Measurements from ENCODE around the gene PPA1. TPM values are rescaled to one million over a fixed set of nuclear protein-coding genes. Genes with fewer than 3 reads are reported as not detected.
"Not testable (repeated sequence)": the region's sequence is repeated elsewhere in the genome, so short reads cannot be mapped to it uniquely, and the experiment has no call there.

PPA1 gene
- total RNA-seq, 8 experiments from 2014 or later, result 113 to 213 (median 168) TPM

- ATAC-seq (replicated peaks in 6 of 8), result no peak
- no peaks in the 10 kb centered on the region for H3K4me1 ChIP-seq (replicated peaks in 1 of 2)
- WGBS, 10 experiments, result 60 to 100% (median 100%) methylated on average over 1 to 2 of the region's 2 CpGs; no CpG with 5 or more reads in 1 of the 10 experiments
- H3K4me3 ChIP-seq, result no peak overlapping the region
- in situ Hi-C loops (cut with MboI; ENCODE audit: low pct_unique_long_range_greater_than_20kb in 2 of 9, low sequenced_read_pairs in 9 of 9, unreplicated experiment in 9 of 9), result loop anchor here in 3 of 9 experiments (10.0 to 25.0 kb wide), 2 partner anchors 139 to 141 kb away; no protein-coding TSS in a partner anchor
- H3K27ac ChIP-seq, result no peak overlapping the region
Observed at GRCh38 chr10:70223728-70224127, 9.5 kb downstream of the PPA1 start.

GRCh38 chr10:70222811-70223447 lies 10.3 kb downstream of the PPA1 start:
- H3K4me1 ChIP-seq (replicated peaks in 1 of 2); H3K4me3 ChIP-seq; H3K27ac ChIP-seq: not testable (repeated sequence)
- peak in 1 of 8 experiments; percentile 18 for ATAC-seq (replicated peaks in 6 of 8)
- WGBS, 10 experiments, result 66 to 100% (median 96%) methylated on average over 1 to 8 of the region's 9 CpGs; no CpG with 5 or more reads in 3 of the 10 experiments
- in situ Hi-C loops (cut with MboI; ENCODE audit: low pct_unique_long_range_greater_than_20kb in 2 of 9, low sequenced_read_pairs in 9 of 9, unreplicated experiment in 9 of 9), result loop anchor here in 3 of 9 experiments (10.0 to 25.0 kb wide), 2 partner anchors 139 to 142 kb away; no protein-coding TSS in a partner anchor

- in situ Hi-C loops (cut with MboI; ENCODE audit: low pct_unique_long_range_greater_than_20kb in 2 of 9, low sequenced_read_pairs in 9 of 9, unreplicated experiment in 9 of 9), result loop anchor here in 3 of 9 experiments (10.0 to 25.0 kb wide), 2 partner anchors 140 to 142 kb away; no protein-coding TSS in a partner anchor
- no peaks in the 10 kb centered on the region for H3K4me1 ChIP-seq (replicated peaks in 1 of 2)
- WGBS, 10 experiments, result 37 to 100% (median 90%) methylated on average over 1 to 3 of the region's 3 CpGs; no CpG with 5 or more reads in 1 of the 10 experiments
- no peak overlapping the region for H3K4me3 ChIP-seq
- no peak for ATAC-seq (replicated peaks in 6 of 8)
- no peak overlapping the region for H3K27ac ChIP-seq
Observed at GRCh38 chr10:70222340-70222794, 10.9 kb downstream of the PPA1 start.

GRCh38 chr10:70221030-70221429 lies 12.2 kb downstream of the PPA1 start:
- Histone ChIP-seq H3K27ac (no peak overlapping the region), H3K4me3 (no peak overlapping the region), H3K4me1 (replicated peaks in 1 of 2) (no peaks in the 10 kb centered on the region)
- WGBS, 10 experiments, result 0 to 67% (median 29%) methylated on average over 1 of the region's 1 CpG; no CpG with 5 or more reads in 4 of the 10 experiments
- ATAC-seq (replicated peaks in 6 of 8), result no peak
- in situ Hi-C loops (cut with MboI; ENCODE audit: low pct_unique_long_range_greater_than_20kb in 2 of 9, low sequenced_read_pairs in 9 of 9, unreplicated experiment in 9 of 9), result loop anchor here in 3 of 9 experiments (10.0 to 25.0 kb wide), 2 partner anchors 141 to 144 kb away; no protein-coding TSS in a partner anchor

GRCh38 chr10:70212879-70213278 lies 20.4 kb downstream of the PPA1 start:
- in situ Hi-C loops (cut with MboI; ENCODE audit: low pct_unique_long_range_greater_than_20kb in 2 of 9, low sequenced_read_pairs in 9 of 9, unreplicated experiment in 9 of 9), result loop anchor here in 4 of 9 experiments (10.0 to 25.0 kb wide), 2 partner anchors 149 to 152 kb away; no protein-coding TSS in a partner anchor
- H3K27ac ChIP-seq, result peak overlapping the region in 1 of 2 donors; percentile 53
- WGBS, 10 experiments, result 85 to 100% (median 95%) methylated on average over 1 of the region's 1 CpG; no CpG with 5 or more reads in 4 of the 10 experiments
- peak in 7 of 8 experiments; percentile 18 to 98 (median 59) for ATAC-seq (replicated peaks in 6 of 8)
- no peak overlapping the region for H3K4me3 ChIP-seq
- peaks cover 0 to 8% of the 10 kb centered on the region in 2 donors for H3K4me1 ChIP-seq (replicated peaks in 1 of 2)

DNA sequence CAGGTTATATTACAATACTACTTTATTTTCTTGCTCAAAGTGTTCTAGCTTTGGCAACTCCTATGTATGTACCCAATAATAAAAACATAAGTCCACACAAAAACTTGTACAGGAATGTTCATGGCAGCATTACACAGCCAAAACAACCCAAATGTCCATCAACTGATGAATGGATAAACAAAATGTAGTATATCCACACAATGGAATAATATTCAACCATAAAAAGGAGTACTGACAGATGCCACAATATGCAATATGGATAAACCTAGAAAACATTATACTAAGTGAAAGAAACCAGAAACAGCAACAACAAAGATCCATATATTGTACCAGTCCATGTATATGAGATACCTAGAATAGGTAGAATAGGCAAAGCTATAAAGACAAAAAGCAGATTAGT lies 21.0 kb downstream of the PPA1 start:
- ATAC-seq (replicated peaks in 6 of 8), result peak in 1 of 8 experiments; percentile 9
- in situ Hi-C loops (cut with MboI; ENCODE audit: low pct_unique_long_range_greater_than_20kb in 2 of 9, low sequenced_read_pairs in 9 of 9, unreplicated experiment in 9 of 9), result loop anchor here in 4 of 9 experiments (10.0 to 25.0 kb wide), 2 partner anchors 150 to 153 kb away; no protein-coding TSS in a partner anchor
- Histone ChIP-seq H3K4me1 (replicated peaks in 1 of 2) (peaks cover 0 to 8% of the 10 kb centered on the region in 2 donors), H3K4me3 (no peak overlapping the region), H3K27ac (no peak overlapping the region)

DNA sequence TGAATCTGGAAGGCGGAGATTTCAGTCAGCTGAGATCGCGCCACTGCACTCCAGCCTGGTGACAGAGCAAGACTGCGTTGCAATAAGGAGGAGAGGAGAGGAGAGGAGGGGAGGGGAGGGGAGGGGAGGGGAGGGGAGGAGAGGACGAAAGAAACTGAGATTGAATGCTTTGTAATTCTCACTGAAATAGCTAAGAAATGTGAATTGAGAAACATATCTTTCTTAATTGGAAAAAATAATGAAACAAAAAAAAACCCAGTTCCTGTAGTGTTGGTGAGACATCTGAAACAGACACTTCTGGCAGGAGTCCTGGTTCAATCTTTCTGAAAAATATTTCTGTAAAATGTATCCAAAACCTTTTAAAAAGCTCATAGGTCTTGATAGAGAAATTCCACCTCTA lies 26.5 kb downstream of the PPA1 start:
- no peak for ATAC-seq (replicated peaks in 6 of 8)
- H3K4me1 ChIP-seq (replicated peaks in 1 of 2), result no peaks in the 10 kb centered on the region
- 80% methylated on average over 1 of the region's 5 CpGs; no CpG with 5 or more reads in 9 of the 10 experiments for WGBS, 10 experiments
- no peak overlapping the region for H3K27ac ChIP-seq
- no peak overlapping the region for H3K4me3 ChIP-seq
- in situ Hi-C loops (cut with MboI; ENCODE audit: low pct_unique_long_range_greater_than_20kb in 2 of 9, low sequenced_read_pairs in 9 of 9, unreplicated experiment in 9 of 9), result loop anchor here in 2 of 9 experiments (25.0 kb wide), 1 partner anchor 156 kb away; no protein-coding TSS in a partner anchor

- H3K4me3 ChIP-seq, result no peak overlapping the region
- in situ Hi-C loops (cut with MboI; ENCODE audit: low pct_unique_long_range_greater_than_20kb in 2 of 9, low sequenced_read_pairs in 9 of 9, unreplicated experiment in 9 of 9), result loop anchor here in 2 of 9 experiments (25.0 kb wide), 1 partner anchor 161 kb away; no protein-coding TSS in a partner anchor
- no peak for ATAC-seq (replicated peaks in 6 of 8)
- no peak overlapping the region for H3K27ac ChIP-seq
- 75 to 100% (median 100%) methylated on average over 1 of the region's 1 CpG; no CpG with 5 or more reads in 1 of the 10 experiments for WGBS, 10 experiments
- H3K4me1 ChIP-seq (replicated peaks in 1 of 2), result no peaks in the 10 kb centered on the region
Observed at GRCh38 chr10:70201105-70201504, 32.1 kb downstream of the PPA1 start.

DNA sequence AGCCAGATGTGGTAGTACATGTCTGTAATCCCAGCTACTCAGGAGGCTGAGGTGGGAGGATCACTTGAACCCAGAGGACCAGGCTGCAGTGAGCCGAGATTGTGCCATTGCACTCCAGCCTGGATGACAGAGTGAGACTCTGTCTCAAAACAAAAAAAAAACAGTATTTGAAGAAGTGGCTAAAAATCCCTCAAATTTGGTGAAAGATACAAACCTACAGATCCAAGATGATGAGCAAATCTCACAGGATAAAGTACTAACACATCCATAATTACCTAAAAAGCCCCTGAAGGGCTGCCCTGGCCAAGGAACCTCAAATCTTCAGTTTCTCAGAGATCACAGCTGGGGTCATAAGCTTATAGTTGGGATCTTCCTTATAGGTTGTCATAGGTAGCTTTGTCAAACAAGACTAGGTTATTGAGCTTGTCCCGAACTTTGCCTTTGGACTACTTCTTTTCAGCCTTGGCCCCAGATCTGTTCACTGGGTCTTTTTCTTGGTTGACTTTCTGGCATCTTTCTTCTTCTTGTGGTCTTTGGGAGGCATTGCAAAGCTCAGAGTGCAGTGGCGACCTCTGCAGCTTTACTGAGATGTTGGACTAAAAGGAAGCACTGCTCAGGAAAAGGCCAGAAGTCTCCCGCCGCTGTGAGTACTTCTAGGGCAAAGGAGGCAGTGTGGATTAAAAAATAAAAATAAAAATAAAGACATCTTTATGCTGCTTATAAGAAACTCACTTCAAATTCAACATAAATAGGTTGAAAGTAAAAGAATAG lies 34.3 kb downstream of the PPA1 start:
- no peak for ATAC-seq (replicated peaks in 6 of 8)
- in situ Hi-C loops (cut with MboI; ENCODE audit: low pct_unique_long_range_greater_than_20kb in 2 of 9, low sequenced_read_pairs in 9 of 9, unreplicated experiment in 9 of 9), result no loop called here
- no peak overlapping the region for H3K4me3 ChIP-seq
- no peaks in the 10 kb centered on the region for H3K4me1 ChIP-seq (replicated peaks in 1 of 2)
- no peak overlapping the region for H3K27ac ChIP-seq
- WGBS, 10 experiments, result 80 to 100% (median 96%) methylated on average over 1 to 5 of the region's 5 CpGs; no CpG with 5 or more reads in 2 of the 10 experiments

GRCh38 chr10:70197235-70197945 lies 35.8 kb downstream of the PPA1 start:
- no peak overlapping the region for H3K27ac ChIP-seq
- H3K4me3 ChIP-seq, result no peak overlapping the region
- in situ Hi-C loops (cut with MboI; ENCODE audit: low pct_unique_long_range_greater_than_20kb in 2 of 9, low sequenced_read_pairs in 9 of 9, unreplicated experiment in 9 of 9), result no loop called here

DNA sequence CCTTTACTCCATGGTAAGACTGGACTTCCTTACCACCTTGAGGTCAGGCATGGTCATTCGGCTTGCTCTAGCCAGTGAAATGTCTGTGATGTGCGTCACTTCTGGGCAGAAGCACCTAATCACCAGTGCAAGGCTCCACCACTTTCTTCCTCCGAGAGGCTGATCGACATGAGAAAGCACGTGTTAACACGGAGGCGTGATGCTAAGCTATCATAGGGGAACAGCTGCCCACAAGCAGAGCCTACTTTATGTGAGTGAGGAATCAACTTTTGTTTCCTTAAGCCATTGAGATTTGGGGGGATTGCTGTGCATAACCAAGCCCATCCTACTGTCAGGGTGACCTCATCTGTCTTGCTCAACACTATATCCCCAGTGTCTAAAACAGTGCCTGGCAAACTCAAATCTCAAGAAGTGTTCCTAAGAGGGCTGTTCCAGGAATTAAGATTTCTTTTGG lies 39.8 kb downstream of the PPA1 start:
- no peak for ATAC-seq (replicated peaks in 6 of 8)
- Histone ChIP-seq H3K4me3 (no peak overlapping the region), H3K27ac (no peak overlapping the region), H3K4me1 (replicated peaks in 1 of 2) (peaks cover 7 to 10% of the 10 kb centered on the region in 2 donors)
- 87 to 100% (median 97%) methylated on average over 2 to 6 of the region's 7 CpGs; no CpG with 5 or more reads in 6 of the 10 experiments for WGBS, 10 experiments
- in situ Hi-C loops (cut with MboI; ENCODE audit: low pct_unique_long_range_greater_than_20kb in 2 of 9, low sequenced_read_pairs in 9 of 9, unreplicated experiment in 9 of 9), result no loop called here

More at GRCh38 chr10:70197235-70197945, 35.8 kb downstream of the PPA1 start:
- ATAC-seq (replicated peaks in 6 of 8), result no peak
- H3K4me1 ChIP-seq (replicated peaks in 1 of 2), result no peaks in the 10 kb centered on the region
- 75 to 100% (median 95%) methylated on average over 1 to 6 of the region's 7 CpGs; no CpG with 5 or more reads in 1 of the 10 experiments for WGBS, 10 experiments

DNA sequence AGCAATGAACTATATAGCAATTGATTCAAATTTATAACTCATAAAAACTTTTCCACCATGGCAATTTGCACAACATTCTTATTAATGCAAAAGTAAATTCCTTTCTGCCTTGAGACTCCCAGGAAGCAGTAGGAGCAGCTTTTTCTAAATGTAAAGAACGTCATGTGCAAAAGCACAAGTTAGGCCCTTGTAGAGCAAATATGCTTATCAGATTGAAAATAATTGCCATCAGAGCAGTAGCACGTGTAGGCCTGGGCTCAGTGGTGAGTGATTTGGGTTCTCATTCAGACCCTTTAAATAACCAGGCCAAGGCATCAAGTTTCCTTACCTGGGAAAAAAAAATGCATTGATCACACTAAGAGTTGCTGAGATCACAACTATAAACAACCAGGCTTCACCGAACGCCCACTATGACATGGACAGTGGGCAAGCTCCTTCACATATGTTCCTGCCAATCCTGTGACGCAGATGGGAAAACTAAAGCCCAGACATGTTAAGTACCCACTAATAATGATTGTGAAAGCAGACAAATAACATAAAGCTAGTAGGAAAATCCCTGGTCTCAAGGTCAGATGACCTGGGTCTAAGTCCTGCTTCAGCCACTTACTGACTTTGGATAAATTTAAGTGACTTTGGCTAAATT lies 40.8 kb downstream of the PPA1 start:
- no peak overlapping the region for H3K27ac ChIP-seq
- ATAC-seq (replicated peaks in 6 of 8), result peak in 3 of 8 experiments; percentile 9 to 37 (median 35)
- H3K4me3 ChIP-seq, result no peak overlapping the region
- peaks cover 7 to 10% of the 10 kb centered on the region in 2 donors for H3K4me1 ChIP-seq (replicated peaks in 1 of 2)
- in situ Hi-C loops (cut with MboI; ENCODE audit: low pct_unique_long_range_greater_than_20kb in 2 of 9, low sequenced_read_pairs in 9 of 9, unreplicated experiment in 9 of 9), result no loop called here
- 40 to 100% (median 71%) methylated on average over 1 to 5 of the region's 5 CpGs for WGBS, 10 experiments
